Measurements from ENCODE around the gene KANK4. TPM values are rescaled to one million over a fixed set of nuclear protein-coding genes. Genes with fewer than 3 reads are reported as not detected.

The KANK4 gene
- total RNA-seq, 1 donor, result under 0.01 TPM

DNA sequence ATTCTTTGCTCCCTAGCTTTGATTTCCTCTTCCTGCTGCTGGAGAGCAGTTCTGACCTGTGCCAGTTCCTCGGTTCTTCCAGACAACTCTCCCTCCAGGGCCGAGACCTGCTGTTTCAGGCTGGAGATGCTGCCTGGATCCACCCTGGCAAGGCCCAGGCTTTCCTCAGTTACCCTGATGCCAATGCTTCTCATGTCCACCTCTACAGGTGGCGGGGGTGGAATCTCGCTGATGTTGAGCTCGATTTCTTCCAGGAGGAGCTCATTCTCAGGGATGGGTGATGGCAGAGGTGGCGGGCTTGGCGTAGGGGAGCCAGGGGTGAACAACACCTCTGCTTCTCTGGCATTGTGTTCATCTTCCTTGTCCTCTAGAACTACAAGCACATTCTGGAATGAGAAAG, 45.3 kb downstream of the KANK4 start:
- H3K4me2 ChIP-seq (ENCODE audit: insufficient read depth, low read length), result no peak overlapping the region
- no peaks in the 10 kb centered on the region for H3K9me3 ChIP-seq (ENCODE audit: low read depth, low read length)
- no peaks in the 10 kb centered on the region for H4K20me1 ChIP-seq (ENCODE audit: insufficient read depth, low read length)
- no peak overlapping the region for H3K27ac ChIP-seq (ENCODE audit: low read depth, low read length)
- TF ChIP-seq, protein P1, sequence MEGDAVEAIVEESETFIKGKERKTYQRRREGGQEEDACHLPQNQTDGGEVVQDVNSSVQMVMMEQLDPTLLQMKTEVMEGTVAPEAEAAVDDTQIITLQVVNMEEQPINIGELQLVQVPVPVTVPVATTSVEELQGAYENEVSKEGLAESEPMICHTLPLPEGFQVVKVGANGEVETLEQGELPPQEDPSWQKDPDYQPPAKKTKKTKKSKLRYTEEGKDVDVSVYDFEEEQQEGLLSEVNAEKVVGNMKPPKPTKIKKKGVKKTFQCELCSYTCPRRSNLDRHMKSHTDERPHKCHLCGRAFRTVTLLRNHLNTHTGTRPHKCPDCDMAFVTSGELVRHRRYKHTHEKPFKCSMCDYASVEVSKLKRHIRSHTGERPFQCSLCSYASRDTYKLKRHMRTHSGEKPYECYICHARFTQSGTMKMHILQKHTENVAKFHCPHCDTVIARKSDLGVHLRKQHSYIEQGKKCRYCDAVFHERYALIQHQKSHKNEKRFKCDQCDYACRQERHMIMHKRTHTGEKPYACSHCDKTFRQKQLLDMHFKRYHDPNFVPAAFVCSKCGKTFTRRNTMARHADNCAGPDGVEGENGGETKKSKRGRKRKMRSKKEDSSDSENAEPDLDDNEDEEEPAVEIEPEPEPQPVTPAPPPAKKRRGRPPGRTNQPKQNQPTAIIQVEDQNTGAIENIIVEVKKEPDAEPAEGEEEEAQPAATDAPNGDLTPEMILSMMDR (IDR thresholded peaks at IDR 0.05; ENCODE audit: extremely low read depth, low read depth, low read length), result no peak
- no peak for DNase-seq (ENCODE audit: insufficient read length, low spot score, missing footprints)
- H3K4me1 ChIP-seq (ENCODE audit: insufficient read depth, low read length), result no peaks in the 10 kb centered on the region
- H3K4me3 ChIP-seq (ENCODE audit: insufficient read depth, low read length), result no peak overlapping the region
- H3K36me3 ChIP-seq (ENCODE audit: insufficient read depth, low read length), result no peaks in the 10 kb centered on the region
- H3K27me3 ChIP-seq (ENCODE audit: insufficient read depth, low read length), result no peaks in the 10 kb centered on the region
- H3K79me2 ChIP-seq (ENCODE audit: insufficient read depth, low read length), result no peaks in the 10 kb centered on the region
- no peak overlapping the region for H2AFZ ChIP-seq (ENCODE audit: low read length)

DNA sequence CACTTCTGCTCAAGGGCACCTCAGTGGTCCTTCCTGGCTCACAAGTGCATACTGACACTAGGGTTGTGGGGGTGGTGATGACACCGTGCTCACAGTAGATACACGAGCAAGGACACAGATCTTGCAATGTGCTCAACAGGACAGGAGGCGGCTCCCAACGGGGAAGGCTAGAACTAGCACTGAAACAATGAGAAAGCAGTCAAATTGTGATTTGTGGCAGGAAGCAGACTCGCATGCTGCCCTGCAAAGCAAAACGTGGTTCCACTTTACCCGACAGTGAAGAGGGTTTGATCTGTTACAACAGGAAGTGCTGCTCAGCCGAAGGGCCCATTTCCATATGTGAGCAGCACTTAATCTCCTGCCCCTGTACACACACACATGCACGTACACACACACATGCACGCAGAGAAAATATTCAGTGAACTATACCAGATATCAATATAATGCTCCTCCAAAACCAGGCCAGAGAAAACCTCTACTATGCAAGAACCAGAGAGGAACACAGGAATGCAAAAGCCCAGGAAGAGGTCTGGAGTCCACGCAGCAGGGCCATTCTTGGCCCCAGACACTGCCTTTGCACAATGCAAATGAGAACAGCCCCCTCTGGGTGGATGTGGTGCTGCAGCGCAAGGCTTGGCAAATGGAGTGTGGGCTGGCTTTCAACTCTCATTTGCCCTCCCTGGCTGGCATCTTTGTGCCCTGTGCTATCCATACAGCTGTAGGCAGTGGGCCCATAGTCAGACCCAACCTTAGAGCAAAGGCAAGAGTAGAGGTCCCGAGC, 47.1 kb downstream of the KANK4 start:
- Histone ChIP-seq H4K20me1 (ENCODE audit: insufficient read depth, low read length) (no peaks in the 10 kb centered on the region), H3K79me2 (ENCODE audit: insufficient read depth, low read length) (no peaks in the 10 kb centered on the region), H2AFZ (ENCODE audit: low read length) (no peak overlapping the region), H3K9me3 (ENCODE audit: low read depth, low read length) (no peaks in the 10 kb centered on the region), H3K27ac (ENCODE audit: low read depth, low read length) (no peak overlapping the region), H3K4me1 (ENCODE audit: insufficient read depth, low read length) (no peaks in the 10 kb centered on the region), H3K36me3 (ENCODE audit: insufficient read depth, low read length) (no peaks in the 10 kb centered on the region), H3K4me3 (ENCODE audit: insufficient read depth, low read length) (no peak overlapping the region), H3K27me3 (ENCODE audit: insufficient read depth, low read length) (no peaks in the 10 kb centered on the region), H3K4me2 (ENCODE audit: insufficient read depth, low read length) (no peak overlapping the region)
- no peak for DNase-seq (ENCODE audit: insufficient read length, low spot score, missing footprints)
- TF ChIP-seq, protein P1 (IDR thresholded peaks at IDR 0.05; ENCODE audit: extremely low read depth, low read depth, low read length), result no peak

DNA sequence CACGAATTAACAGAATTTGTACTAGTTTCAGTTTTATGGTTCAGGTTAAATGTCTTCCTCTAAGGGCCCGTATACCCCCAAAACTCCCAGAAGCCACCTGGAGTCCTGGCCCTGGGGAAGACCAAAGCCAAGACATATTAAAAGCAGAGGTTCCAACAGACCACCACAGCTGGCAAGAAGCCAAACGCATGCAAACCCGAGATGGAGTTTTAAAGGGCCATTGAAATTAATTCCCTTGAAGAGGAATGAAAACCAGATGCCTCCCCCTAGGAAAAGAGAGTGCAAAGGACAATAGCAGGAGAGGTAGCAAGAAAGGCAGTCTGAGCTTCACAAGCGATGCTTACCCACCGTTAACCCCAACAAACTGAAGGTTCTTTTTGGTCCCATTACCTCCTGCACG, 48.1 kb downstream of the KANK4 start:
- TF ChIP-seq, protein P1 (IDR thresholded peaks at IDR 0.05; ENCODE audit: extremely low read depth, low read depth, low read length), result no peak

DNA sequence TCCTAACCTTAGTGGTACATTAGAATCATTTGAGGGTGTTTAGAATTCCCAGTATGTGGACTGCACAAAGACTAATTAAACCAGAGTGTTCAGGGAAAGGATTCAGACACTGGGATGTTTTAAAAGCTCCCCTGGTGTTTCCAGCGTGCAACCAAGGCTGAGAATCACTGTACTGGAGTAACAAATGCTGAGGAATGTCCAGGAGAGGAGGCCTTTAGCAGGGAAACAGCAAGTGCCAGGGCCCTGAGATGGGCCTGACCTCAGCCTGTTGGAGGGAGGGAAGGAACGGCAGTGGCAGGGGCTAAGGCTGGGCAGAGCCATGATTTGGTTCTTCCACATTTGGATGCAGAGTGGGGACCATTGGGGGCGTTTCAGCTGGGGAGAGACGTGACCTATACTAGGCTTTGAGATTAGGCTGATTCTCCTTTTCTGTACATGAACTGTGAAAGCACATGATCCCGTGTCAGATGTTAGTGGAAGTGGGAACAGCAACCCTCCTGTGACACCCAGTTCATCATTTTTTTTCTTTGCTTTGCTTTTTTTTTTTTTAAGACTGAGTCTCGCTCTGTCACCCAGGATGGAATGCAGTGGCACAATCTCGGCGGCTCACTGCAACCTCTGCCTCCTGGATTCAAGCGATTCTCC, 49.3 kb downstream of the KANK4 start:
- no peaks in the 10 kb centered on the region for H3K4me1 ChIP-seq (ENCODE audit: insufficient read depth, low read length)
- H3K36me3 ChIP-seq (ENCODE audit: insufficient read depth, low read length), result no peaks in the 10 kb centered on the region
- H3K4me3 ChIP-seq (ENCODE audit: insufficient read depth, low read length), result no peak overlapping the region
- no peak overlapping the region for H3K4me2 ChIP-seq (ENCODE audit: insufficient read depth, low read length)
- H3K9me3 ChIP-seq (ENCODE audit: low read depth, low read length), result no peaks in the 10 kb centered on the region
- no peak overlapping the region for H3K27ac ChIP-seq (ENCODE audit: low read depth, low read length)
- no peak overlapping the region for H2AFZ ChIP-seq (ENCODE audit: low read length)
- no peaks in the 10 kb centered on the region for H4K20me1 ChIP-seq (ENCODE audit: insufficient read depth, low read length)
- no peak for DNase-seq (ENCODE audit: insufficient read length, low spot score, missing footprints)
- no peaks in the 10 kb centered on the region for H3K27me3 ChIP-seq (ENCODE audit: insufficient read depth, low read length)
- TF ChIP-seq, protein P1 (IDR thresholded peaks at IDR 0.05; ENCODE audit: extremely low read depth, low read depth, low read length), result no peak
- no peaks in the 10 kb centered on the region for H3K79me2 ChIP-seq (ENCODE audit: insufficient read depth, low read length)

More for the DNA sequence above, 48.1 kb downstream of the KANK4 start:
- H3K9me3 ChIP-seq (ENCODE audit: low read depth, low read length), result no peaks in the 10 kb centered on the region
- peak; percentile 83 for DNase-seq (ENCODE audit: insufficient read length, low spot score, missing footprints)
- H3K36me3 ChIP-seq (ENCODE audit: insufficient read depth, low read length), result no peaks in the 10 kb centered on the region
- no peaks in the 10 kb centered on the region for H4K20me1 ChIP-seq (ENCODE audit: insufficient read depth, low read length)
- H3K27me3 ChIP-seq (ENCODE audit: insufficient read depth, low read length), result no peaks in the 10 kb centered on the region
- peak overlapping the region; percentile 21 for H3K4me2 ChIP-seq (ENCODE audit: insufficient read depth, low read length)
- H3K4me1 ChIP-seq (ENCODE audit: insufficient read depth, low read length), result no peaks in the 10 kb centered on the region
- H2AFZ ChIP-seq (ENCODE audit: low read length), result no peak overlapping the region
- no peak overlapping the region for H3K4me3 ChIP-seq (ENCODE audit: insufficient read depth, low read length)
- H3K27ac ChIP-seq (ENCODE audit: low read depth, low read length), result no peak overlapping the region
- H3K79me2 ChIP-seq (ENCODE audit: insufficient read depth, low read length), result no peaks in the 10 kb centered on the region
